Inflammatory macrophage treated with lipopolysaccharide for 4 hours (primary cell): Measurements from ENCODE around the gene ORC3.
"Not testable (repeated sequence)": the region's sequence is repeated elsewhere in the genome, so short reads cannot be mapped to it uniquely, and the experiment has no call there.

Experiments
- DNase-seq: peaks from one replicate; pipeline ENCODE4 v3.0.0-alpha.2; 2020

Gene ORC3

GRCh38 chr6:87663434-87663833 lies 73.5 kb downstream of the ORC3 start:
- no peak for DNase-seq

- no peak for DNase-seq
Observed at GRCh38 chr6:87664921-87665485, 75.1 kb downstream of the ORC3 start.

- DNase-seq: no peak
Observed at GRCh38 chr6:87667032-87667431, 77.1 kb downstream of the ORC3 start.

GRCh38 chr6:87668013-87668412 lies 78.1 kb downstream of the ORC3 start:
- no peak for DNase-seq

- DNase-seq: no peak
Observed at GRCh38 chr6:87669051-87669450, 79.1 kb downstream of the ORC3 start.

DNA sequence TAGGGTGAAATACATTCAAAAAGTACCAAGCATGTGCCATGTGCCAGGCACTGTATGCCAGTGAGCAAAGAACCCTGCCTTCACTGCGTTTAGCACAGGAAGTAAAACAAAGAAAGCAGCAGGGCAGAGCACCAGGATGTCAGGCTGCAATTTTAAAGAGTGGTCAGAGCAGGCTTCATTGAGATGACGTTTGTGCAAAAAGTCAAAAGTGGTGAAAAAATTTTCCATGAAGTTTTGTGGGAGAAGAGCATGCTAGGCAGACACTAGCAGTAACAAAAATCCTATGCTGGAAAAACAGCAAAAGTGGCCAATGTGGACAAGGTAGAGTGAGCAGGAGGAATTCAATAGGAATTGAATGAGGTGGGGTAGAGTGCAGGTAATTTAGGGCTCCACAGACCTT lies 80.8 kb downstream of the ORC3 start:
- DNase-seq: no peak

GRCh38 chr6:87671555-87672029 lies 81.7 kb downstream of the ORC3 start:
- peak; percentile 18 for DNase-seq

GRCh38 chr6:87672641-87673040 lies 82.7 kb downstream of the ORC3 start:
- no peak for DNase-seq

DNA sequence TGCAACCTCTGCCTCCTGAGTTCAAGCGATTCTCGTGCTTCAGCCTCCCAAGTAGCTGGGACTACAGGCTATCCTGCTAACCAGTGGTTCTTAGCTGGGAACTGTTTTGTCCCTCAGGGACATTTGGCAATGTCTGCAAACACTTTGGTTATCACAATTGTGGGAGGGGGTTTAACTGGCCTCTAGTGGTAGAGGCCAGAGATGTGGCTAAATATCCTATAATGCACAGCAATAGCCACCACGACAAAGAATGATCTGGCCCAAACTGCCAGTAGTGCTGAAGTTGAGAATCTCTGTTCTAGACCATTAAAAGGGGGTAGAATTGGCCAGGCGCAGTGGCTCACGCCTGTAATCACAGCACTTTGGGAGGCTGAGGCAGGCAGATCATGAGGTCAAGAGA lies 83.3 kb downstream of the ORC3 start:
- no peak for DNase-seq

DNA sequence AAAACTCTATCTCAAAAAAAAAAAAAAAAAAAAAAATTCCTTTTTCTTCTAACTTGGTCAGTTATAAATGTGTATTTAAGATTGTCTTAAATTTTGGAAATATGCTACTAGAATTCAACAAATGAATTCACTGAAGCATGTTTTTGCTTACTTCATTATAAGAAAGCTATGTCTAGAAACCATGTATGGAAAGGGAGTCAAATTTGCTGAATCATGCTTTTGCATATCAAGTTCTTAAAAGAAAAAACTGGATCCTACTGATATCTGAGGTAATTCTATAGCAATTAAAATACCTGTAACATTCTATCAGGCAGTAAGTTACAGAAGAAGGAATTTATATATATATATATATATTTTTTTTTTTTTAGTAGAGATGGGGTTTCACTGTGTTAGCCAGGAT lies 84.4 kb downstream of the ORC3 start:
- no peak for DNase-seq

- DNase-seq: no peak
Observed at GRCh38 chr6:87675004-87675681, 85.2 kb downstream of the ORC3 start.

- no peak for DNase-seq
Observed at GRCh38 chr6:87682310-87682709, 92.4 kb downstream of the ORC3 start.

DNA sequence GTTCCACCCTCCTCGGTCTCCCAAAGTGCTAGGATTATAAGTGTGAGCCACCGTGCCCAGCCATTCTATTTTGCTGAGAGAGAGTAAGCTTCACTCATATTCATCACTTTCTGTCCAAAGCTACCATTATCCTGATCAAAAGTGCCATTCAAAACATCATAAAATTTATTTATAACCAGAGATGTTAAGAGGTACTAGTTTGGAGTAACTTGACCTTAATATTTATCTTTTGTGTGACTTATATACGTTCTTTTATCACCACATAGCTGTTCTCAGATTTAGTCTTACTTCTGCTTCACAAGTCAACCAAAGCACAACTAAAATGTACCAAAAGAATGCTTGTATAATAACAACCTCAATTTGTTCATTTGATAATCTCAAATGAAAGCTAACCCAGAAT lies 94.0 kb downstream of the ORC3 start:
- DNase-seq: no peak

- DNase-seq: no peak
Observed at GRCh38 chr6:87684895-87685654, 95.1 kb downstream of the ORC3 start.

DNA sequence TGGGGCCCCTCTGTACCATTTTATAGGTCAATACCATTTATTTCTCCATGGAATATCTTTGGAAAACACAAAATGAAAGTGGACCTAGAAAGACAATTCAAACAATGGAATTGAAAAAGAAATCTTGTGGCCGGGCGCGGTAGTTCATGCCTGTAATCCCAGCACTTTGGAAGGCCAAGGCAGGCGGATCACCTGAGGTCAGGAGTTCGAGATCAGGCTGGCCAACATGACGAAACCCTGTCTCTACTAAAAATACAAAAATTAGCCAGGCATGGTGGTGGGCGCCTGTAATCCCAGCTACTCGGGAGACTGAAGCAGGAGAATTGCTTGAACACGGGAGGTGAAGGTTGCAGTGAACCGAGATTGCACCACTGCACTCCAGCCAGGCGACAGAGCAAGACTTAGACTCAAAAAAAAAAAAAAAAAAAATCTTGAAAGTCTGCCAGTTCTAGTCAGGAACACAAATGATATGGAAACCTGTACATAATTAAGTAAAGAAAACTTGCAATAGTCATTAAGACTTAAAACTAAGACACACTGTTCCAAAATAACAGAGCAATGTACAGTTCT lies 96.8 kb downstream of the ORC3 start:
- DNase-seq: not testable (repeated sequence)

GRCh38 chr6:87687296-87687695 lies 97.4 kb downstream of the ORC3 start:
- no peak for DNase-seq

- not testable (repeated sequence) for DNase-seq
Observed at GRCh38 chr6:87687893-87688292, 98.0 kb downstream of the ORC3 start.

DNA sequence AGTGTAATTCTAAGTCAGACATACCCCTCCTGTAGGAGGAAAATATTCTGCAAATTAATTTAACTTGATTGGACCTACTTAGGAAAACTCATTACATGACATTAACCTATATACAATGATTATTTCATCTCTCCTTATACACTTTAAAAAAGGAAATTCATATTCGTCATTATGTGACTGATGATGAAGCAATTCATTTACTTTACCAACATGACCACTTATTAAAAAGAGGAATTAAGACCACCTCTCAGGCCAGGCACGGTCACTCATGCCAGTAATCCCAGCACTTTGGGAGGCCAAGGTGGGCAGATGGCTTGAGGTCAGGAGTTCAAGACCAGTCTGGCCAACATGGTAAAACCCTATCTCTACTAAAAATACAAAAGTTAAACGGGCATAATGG lies 100.5 kb downstream of the ORC3 start:
- peak; percentile 80 for DNase-seq

- DNase-seq: peak; percentile 41
Observed at GRCh38 chr6:87692086-87692485, 102.2 kb downstream of the ORC3 start.

GRCh38 chr6:87696817-87697216 lies 106.9 kb downstream of the ORC3 start:
- not testable (repeated sequence) for DNase-seq

DNA sequence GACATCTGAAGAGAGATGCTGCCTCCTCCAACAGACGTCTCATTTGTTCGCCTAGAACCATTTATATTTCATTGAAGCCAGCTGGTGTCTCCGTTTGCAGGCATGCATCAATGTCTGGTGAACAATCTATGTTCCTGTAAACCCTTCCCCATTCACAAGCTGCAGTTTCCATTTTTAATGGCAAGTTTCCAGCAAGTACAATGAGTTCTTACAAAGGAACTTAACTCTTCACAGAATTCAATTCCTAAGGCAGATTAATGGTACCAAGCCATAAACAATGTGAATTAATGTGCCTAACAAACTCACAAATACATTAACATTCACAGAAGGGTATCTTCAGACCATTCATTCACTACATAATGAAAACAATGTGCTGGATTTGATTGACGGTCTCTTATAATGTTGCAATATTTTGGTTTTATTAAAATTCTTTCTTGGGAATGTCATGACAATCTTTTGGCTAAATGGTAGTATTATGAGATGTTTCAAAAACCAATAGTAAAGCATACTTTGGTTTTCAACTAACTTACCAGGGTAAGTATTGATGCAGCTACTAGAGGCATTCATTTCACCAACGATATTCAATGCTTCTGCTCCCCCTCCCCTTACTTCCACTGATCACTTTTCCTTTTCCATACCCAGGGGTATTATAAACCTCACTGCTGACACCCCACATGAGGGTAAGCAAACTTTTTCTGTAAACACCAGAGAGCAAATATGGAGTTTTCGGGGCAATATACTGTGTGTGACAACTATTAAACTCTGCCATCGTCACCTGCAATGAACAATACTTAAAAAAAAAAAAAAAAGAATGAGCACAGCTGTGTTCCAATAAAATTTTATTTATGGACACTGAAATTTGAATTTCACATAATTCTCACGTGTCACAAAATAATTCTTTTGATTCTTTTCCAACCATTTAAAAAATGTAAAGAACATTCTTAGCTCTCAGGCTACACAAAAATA lies 107.9 kb downstream of the ORC3 start:
- peak; percentile 75 for DNase-seq

- DNase-seq: peak; percentile 96
Observed at GRCh38 chr6:87698547-87699006, 108.6 kb downstream of the ORC3 start.
